Measurements from ENCODE around the gene ATP2A3.

The ATP2A3 gene

DNA sequence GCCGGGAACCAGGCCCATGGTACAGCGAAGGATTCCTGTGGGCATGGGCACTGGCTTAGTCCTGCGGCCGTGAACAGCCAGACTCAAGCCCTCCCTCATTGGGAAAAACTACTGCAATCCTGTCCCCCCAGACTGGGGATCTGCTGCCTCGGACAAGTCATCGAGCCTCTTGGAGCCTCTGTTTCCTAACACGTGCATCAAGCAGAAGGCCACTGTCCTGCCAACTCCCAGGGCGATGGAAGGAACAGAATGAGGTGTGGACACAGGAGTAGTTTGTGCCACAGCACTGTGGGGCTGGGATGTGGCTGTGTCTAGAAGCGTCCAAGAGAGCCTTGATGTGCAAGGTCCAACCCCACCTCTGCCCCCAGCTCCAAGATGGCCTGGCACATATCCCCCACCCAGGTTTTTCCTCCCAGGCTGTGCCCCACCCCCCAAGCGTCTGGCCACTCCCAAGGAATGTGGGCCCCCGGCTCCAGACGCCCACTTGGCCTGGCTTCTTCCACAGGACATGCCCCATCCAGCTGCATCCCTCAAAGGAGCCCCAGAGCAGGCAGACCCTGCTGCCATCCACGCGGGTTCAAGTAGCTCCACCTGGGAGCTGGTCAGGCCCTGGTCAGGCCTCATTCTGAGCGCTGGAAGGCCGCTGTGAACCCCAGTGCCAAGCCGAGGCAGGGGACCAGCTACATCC is 74.8 kb downstream of the ATP2A3 start:
- no peak for TF ChIP-seq POLR2AphosphoS5 (IDR thresholded peaks at IDR 0.05; ENCODE audit: low read depth)
- TF ChIP-seq, protein P1, sequence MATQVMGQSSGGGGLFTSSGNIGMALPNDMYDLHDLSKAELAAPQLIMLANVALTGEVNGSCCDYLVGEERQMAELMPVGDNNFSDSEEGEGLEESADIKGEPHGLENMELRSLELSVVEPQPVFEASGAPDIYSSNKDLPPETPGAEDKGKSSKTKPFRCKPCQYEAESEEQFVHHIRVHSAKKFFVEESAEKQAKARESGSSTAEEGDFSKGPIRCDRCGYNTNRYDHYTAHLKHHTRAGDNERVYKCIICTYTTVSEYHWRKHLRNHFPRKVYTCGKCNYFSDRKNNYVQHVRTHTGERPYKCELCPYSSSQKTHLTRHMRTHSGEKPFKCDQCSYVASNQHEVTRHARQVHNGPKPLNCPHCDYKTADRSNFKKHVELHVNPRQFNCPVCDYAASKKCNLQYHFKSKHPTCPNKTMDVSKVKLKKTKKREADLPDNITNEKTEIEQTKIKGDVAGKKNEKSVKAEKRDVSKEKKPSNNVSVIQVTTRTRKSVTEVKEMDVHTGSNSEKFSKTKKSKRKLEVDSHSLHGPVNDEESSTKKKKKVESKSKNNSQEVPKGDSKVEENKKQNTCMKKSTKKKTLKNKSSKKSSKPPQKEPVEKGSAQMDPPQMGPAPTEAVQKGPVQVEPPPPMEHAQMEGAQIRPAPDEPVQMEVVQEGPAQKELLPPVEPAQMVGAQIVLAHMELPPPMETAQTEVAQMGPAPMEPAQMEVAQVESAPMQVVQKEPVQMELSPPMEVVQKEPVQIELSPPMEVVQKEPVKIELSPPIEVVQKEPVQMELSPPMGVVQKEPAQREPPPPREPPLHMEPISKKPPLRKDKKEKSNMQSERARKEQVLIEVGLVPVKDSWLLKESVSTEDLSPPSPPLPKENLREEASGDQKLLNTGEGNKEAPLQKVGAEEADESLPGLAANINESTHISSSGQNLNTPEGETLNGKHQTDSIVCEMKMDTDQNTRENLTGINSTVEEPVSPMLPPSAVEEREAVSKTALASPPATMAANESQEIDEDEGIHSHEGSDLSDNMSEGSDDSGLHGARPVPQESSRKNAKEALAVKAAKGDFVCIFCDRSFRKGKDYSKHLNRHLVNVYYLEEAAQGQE (IDR thresholded peaks at IDR 0.05; ENCODE audit: insufficient replicate concordance, low read depth): no peak
- TF ChIP-seq, protein P2, sequence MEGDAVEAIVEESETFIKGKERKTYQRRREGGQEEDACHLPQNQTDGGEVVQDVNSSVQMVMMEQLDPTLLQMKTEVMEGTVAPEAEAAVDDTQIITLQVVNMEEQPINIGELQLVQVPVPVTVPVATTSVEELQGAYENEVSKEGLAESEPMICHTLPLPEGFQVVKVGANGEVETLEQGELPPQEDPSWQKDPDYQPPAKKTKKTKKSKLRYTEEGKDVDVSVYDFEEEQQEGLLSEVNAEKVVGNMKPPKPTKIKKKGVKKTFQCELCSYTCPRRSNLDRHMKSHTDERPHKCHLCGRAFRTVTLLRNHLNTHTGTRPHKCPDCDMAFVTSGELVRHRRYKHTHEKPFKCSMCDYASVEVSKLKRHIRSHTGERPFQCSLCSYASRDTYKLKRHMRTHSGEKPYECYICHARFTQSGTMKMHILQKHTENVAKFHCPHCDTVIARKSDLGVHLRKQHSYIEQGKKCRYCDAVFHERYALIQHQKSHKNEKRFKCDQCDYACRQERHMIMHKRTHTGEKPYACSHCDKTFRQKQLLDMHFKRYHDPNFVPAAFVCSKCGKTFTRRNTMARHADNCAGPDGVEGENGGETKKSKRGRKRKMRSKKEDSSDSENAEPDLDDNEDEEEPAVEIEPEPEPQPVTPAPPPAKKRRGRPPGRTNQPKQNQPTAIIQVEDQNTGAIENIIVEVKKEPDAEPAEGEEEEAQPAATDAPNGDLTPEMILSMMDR (IDR thresholded peaks at IDR 0.05; ENCODE audit: insufficient read depth, low read length): no peak
- TF ChIP-seq GABPA (IDR thresholded peaks at IDR 0.05; ENCODE audit: low read depth): no peak
- no peak for TF ChIP-seq SPI1 (IDR thresholded peaks at IDR 0.05; ENCODE audit: borderline replicate concordance, low read depth)
- no peaks in the 10 kb centered on the region for H3K27me3 ChIP-seq (ENCODE audit: insufficient read depth, poor library complexity, severe bottlenecking)
- no peak for DNase-seq (ENCODE audit: low read depth in 1 of 2, low spot score in 1 of 2)
- no peak overlapping the region for H3K27ac ChIP-seq (replicated peaks)
- H3K4me3 ChIP-seq (replicated peaks; ENCODE audit: insufficient read depth, low read length): no peak overlapping the region

DNA sequence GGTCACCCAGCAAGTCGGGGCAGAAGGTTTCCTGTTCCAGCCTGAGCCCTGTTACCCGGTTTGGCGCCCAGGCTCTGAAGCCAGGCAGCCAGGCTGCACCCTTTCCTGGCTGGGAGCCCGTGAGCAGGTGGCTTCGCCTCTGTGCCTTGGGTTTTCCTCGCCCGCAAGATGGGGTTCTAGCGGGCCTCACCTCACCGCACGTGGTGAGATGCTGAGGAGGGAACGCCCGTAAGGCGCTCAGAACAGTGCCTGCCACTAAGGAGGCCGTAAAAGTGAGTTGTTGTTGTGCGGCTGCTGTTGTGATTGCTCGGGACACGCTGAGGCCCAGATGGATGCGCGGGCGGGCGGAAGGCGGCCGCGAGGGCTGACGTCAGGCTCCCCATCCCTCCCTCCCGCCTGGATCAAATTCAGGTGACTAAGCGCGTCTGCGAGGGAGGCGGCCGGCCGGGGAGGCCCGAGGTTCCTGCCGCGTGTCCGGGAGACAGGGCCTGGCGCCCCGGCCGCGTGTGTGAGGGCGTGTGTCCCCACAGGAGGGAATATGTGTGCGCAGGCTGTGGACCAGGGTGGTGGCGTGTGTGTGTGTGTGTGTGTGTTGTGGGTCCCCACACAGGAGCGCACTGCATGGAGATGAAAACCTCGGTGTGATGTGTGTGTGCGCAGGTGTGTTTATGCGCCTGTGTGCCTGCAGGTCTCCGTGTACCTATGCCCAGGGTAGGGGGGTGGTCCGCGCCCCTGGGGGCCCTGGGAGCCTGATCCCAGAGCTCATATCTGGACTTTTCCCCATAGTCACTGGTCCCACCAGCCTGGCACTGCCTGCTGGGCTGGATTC is 75.7 kb downstream of the ATP2A3 start:
- H3K27ac ChIP-seq (replicated peaks): no peak overlapping the region
- no peak for DNase-seq (ENCODE audit: low read depth in 1 of 2, low spot score in 1 of 2)

DNA sequence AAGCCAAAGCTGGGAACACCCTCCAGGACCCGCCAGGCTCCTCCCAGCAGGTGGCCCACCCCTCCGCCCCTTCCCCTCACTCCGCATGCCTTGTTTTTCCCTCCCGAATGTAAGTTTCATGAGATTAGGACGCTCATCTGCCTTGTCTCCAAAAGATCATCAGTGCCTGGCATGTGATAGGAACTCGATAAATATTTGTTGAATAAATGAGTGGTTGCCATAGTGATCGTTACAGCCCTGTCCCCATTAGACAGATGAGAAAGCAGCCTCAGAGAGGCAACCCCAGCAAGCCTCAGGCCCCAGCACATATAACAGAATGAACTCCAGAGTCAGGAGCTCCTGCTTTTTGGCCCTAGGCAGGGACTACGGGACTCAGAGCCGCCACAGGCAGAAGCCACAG is 76.4 kb downstream of the ATP2A3 start:
- Histone ChIP-seq H3K27me3 (ENCODE audit: insufficient read depth, poor library complexity, severe bottlenecking) (no peaks in the 10 kb centered on the region), H3K4me3 (replicated peaks; ENCODE audit: insufficient read depth, low read length) (no peak overlapping the region), H3K27ac (replicated peaks) (no peak overlapping the region)
- TF ChIP-seq POLR2AphosphoS5 (IDR thresholded peaks at IDR 0.05; ENCODE audit: low read depth): no peak
- TF ChIP-seq, protein P1 (IDR thresholded peaks at IDR 0.05; ENCODE audit: insufficient replicate concordance, low read depth): no peak
- TF ChIP-seq SPI1 (IDR thresholded peaks at IDR 0.05; ENCODE audit: borderline replicate concordance, low read depth): no peak
- no peak for TF ChIP-seq GABPA (IDR thresholded peaks at IDR 0.05; ENCODE audit: low read depth)
- TF ChIP-seq, protein P2 (IDR thresholded peaks at IDR 0.05; ENCODE audit: insufficient read depth, low read length): no peak
- no peak for DNase-seq (ENCODE audit: low read depth in 1 of 2, low spot score in 1 of 2)

More for the DNA sequence above, 75.7 kb downstream of the ATP2A3 start:
- Histone ChIP-seq H3K4me3 (replicated peaks; ENCODE audit: insufficient read depth, low read length) (no peak overlapping the region), H3K27me3 (ENCODE audit: insufficient read depth, poor library complexity, severe bottlenecking) (no peaks in the 10 kb centered on the region)
- TF ChIP-seq, protein P2 (IDR thresholded peaks at IDR 0.05; ENCODE audit: insufficient read depth, low read length): no peak
- TF ChIP-seq POLR2AphosphoS5 (IDR thresholded peaks at IDR 0.05; ENCODE audit: low read depth): no peak
- TF ChIP-seq GABPA (IDR thresholded peaks at IDR 0.05; ENCODE audit: low read depth): no peak
- TF ChIP-seq SPI1 (IDR thresholded peaks at IDR 0.05; ENCODE audit: borderline replicate concordance, low read depth): no peak
- TF ChIP-seq, protein P1 (IDR thresholded peaks at IDR 0.05; ENCODE audit: insufficient replicate concordance, low read depth): no peak

Data from HL-60 (cell line).